ENCODE results near the gene YWHAQ.

The YWHAQ gene

GRCh38 chr2:9654452-9655100 lies 23.8 kb upstream of the YWHAQ start:
- DNase-seq, result no peak

DNA sequence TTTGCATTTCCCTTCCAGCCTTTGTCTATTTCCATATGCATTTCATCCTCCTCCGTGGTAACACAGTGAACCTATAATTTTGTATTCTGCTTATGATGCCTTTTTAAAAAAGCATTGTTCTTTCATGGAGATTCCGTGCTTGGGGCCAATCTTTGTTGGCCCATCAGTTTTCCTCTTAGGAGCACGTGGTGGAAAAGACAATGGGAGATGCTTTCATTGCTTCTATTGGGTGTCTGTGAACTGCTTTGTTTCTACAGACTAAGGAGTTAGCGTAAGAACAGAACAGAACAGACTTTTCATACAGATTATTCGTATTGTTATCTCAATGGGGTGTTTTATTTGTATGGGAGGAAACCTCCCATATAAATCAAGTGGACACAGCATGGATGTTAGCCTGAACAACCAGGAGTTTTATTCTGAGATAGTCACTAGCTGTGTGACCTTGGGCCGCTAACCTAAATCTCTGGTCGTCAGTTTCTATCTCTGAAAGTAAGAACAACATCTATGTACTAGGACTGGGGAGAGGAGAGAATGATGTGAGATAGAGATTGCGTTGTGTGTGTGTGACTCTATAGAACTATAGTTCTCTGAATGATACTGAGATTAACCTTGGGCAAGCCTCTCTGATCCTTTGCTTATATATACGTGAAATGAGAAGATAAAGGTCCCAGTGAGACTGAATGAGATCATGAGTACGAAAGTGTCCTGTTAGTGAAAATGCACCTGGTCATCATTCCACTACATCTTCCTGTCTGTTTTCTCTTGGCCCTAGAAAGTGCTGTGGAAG lies 22.9 kb upstream of the YWHAQ start:
- no peak for DNase-seq

GRCh38 chr2:9652898-9653479 lies 22.2 kb upstream of the YWHAQ start:
- DNase-seq, result no peak

GRCh38 chr2:9652267-9652666 lies 21.5 kb upstream of the YWHAQ start:
- DNase-seq, result no peak

- DNase-seq, result no peak
Measured at GRCh38 chr2:9650119-9650821, 19.5 kb upstream of the YWHAQ start.

GRCh38 chr2:9649261-9649660 lies 18.5 kb upstream of the YWHAQ start:
- DNase-seq, result no peak

DNA sequence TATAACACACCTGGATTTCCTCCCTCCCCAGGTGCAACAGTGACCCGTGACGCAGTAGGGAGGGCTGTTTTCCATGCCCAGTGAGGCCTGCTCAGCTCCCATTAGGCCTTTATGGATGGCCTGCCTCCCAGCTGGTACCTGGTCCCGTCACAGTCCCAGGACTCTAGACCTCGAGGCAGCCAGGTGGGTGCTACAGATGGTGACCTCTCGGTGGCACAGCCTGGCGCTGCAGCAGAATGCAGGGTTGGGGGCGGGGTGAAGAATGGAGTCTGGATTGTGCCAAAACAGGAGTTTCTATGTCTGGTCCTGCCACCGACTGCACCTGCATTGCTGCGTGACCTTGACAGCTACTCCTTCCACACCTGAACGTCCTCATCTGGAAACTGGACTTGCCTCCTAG lies 18.0 kb upstream of the YWHAQ start:
- no peak for DNase-seq

GRCh38 chr2:9647884-9648283 lies 17.1 kb upstream of the YWHAQ start:
- DNase-seq, result no peak

DNA sequence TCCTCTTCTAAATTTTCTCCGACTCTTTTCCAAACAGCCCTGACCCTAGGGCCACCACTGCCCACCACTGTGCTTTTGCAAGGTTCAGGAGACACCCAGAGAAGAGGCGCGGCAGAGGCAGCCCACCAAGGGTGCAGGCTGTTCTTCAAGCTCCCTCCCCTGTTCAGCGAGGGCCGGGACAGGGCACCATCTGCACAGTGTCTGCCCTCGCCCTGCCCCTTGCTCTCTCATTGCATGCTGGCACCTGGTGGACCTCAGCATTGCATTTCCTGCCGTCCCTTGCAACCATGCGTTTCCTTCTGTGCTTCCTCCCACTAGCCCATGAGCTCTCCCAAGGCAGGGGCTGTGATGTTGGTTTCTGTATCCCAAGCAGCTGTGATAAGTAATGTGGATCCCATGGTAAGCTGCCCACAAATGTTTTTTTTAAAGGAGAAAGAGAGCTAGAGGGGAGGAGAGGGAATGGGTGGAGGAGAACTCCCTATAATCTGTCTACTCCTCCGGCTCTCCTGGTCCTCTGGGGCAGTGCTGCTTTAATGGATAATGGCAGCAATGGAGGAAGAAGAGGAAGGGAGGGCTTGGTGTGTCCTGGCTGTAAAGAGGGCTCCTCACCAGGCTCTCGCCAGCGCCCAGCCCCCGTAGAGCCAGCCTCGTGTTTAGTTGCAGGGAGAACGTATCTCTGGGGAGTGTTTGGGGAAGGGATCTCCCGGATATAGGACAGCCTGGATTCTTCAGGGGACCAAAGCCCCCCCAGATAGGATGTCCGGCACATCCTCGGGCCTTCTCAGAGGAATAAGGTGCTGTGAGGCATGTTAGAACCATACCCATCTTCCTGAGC lies 15.6 kb upstream of the YWHAQ start:
- no peak for DNase-seq

- DNase-seq, result no peak
Measured at GRCh38 chr2:9644603-9645002, 13.8 kb upstream of the YWHAQ start.

DNA sequence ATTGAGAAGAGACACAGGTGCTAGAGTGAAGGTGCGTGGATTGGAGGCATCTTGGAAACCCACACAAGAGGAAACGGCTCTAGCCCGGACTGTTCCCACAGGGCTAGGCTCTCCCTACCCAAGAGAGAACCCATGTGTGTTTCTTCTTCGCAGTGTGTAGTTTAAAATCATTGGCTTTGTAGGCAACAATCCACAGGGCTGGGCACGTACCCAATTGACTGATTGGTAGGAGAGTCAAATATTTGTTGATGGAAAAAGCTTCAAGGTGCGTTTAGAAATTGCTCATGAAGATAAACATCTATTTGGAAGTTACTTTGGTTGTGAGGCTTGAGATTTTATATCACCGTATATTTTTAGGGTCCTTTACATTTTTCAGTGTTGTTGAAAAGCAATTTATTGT lies 13.2 kb upstream of the YWHAQ start:
- no peak for DNase-seq

GRCh38 chr2:9641641-9642040 lies 10.8 kb upstream of the YWHAQ start:
- DNase-seq, result no peak

DNA sequence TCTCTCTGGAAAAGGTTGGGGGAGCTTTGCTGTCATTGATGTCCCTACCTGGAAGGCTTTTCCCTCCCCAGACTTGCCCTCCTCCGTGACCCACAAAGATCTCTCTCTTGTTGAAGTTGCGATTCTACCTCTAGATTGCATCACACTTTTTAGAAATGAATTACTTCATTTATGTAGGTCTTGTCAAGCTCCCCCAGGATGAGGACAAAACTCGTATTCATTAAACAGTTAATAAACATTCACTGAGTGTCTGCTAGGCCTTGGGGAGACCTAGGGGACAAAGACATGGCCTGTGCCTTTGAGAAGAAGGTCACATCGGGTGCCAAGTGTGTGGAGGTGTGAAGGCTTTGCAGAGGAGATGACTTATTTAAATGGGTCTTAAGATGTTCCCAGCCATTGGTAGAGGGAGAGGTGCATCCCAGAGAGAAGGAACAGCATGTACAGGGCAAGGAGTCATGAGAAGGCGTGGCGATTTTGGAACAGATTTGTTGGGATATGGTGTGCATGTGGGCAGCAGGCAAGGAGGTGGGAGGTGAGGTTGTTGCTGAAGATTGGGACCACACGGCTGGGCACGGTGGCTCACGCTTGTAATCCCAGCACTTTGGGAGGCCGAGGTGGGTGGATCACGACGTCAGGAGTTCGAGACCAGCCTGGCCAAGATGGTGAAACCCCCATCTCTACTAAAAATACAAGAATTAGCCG lies 9.8 kb upstream of the YWHAQ start:
- no peak for DNase-seq

DNA sequence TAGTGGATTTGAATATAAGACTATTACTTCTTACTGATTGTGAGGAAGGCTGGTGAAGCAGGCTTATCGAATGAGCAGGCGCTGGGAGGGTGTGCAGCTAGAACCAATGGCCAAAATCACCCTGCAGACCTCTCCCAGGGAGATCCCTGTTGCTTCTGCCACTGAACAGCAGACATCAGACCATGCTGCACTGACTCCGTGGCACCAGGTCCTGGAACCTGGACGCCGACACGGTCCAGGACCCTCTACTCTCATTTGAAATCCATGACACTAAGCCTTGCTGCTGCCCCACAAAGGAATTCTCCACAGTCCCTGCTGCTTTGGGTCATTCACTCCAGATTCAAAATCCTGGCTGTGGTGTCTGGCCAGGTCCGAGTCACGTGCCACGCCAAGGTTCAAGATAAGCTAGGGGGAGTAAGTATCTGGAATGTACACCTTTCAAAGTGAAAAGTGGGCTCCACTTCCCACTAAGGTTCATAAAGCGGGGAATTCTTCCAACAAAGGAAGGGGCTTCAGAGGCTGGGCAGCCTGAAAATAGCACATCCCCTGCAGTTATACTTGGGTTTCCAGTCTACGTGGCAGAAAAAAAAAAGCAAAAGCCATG lies 9.0 kb upstream of the YWHAQ start:
- DNase-seq, result no peak

DNA sequence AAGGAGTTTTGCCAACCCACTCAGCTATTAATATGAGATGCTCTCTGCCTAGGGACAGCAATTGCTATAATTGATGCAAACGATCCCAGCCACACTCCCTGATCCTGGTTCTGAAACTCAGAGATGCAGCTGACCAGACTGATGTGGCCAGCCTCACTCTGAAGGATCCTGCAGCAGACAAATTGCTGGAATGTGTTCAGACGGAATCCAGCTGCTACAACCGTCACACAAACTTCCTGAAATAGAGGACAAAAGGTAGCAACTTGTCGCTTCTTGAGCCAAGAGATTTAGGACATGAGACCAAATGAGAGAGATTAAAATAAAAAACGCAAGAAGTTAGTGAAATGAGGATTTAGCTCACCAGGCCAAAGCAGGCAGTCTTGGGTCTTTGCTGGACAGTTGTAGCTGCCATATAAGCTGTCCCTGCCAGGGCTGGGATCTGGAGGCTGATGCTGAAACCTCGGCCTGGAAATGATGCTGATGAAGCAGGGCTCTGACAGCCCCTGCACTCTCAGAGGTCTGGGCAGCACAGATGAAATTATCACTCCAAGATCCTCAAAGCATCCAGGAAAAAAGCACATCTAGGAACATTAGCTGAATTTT lies 8.3 kb upstream of the YWHAQ start:
- DNase-seq, result no peak

DNA sequence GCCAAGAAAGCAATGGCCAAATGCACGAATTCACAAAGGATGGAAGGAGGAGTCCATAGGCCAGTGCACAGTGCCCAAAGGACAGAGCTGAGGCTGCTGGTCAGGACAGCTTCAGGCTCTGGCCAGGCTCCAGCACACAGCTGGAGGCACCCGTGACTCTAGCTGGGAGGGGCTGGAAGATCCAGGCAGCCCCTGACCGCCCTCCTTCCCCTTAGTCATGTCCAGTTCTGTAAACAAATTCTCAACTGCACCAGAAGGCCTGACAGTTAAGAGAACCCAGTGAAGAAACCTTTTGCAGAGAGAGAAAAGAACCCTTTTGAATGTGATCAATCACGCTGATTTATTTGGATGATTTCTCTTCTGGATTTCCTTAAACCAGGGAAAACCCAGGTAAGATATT lies 7.7 kb upstream of the YWHAQ start:
- DNase-seq, result peak; percentile 72

DNA sequence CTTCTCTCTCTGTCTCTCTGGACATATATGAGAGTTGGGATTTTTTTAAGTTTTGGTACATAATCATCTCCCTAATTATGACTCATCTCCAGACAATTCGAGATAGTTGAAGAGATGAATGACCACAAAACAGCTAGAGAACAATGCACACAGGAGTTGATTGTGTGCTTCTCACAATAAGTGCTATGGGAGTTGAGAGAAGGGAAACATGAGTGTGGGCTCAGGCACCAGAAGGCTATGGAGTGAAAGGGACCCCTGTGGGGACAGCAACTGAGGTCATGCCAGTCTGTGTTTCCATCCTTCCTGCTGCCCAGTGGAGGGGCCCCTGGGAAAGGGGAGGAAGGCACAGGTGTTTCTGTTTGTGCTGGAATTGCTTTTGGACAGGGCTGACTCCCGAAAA lies 6.5 kb upstream of the YWHAQ start:
- no peak for DNase-seq

DNA sequence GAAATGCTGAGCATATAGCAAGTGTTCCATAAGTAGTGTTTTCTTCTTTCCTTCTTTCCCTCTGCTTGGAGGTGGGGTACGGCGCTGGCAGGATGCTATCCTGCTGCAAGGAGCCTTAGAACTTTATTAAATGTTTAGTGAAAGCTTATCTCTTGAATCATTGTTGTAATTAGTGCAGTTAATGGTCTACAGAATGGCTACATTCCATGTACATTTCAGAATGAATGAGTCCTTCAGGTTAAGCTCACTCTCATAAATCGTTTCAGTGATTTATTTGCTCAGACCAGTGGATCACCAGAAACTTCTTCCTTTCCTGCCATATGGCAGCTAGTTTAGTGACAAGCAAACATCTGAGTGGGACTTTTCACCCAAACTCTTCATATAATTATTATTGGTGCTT lies 3.3 kb upstream of the YWHAQ start:
- DNase-seq, result no peak

GRCh38 chr2:9631878-9632700 lies 1.3 kb upstream of the YWHAQ start:
- DNase-seq, result no peak

- no peak for DNase-seq
Measured at GRCh38 chr2:9631553-9631819, 689 bp upstream of the YWHAQ start.
